HEK293 (cell line): ENCODE results near the gene FGFR4.

ENCODE experiments used
- GFI1B ChIP-seq: fragments of 450-650 bp; formaldehyde crosslinking; IDR thresholded peaks from 2 replicates; pipeline ENCODE4 v1.5.1; 2016; ENCODE audit warnings: missing biosample characterization, missing genetic modification characterization
- HIC1 ChIP-seq: fragments of 450-650 bp; formaldehyde crosslinking; IDR thresholded peaks from 2 replicates; pipeline ENCODE4 v1.5.1; 2016; ENCODE audit warnings: missing biosample characterization, missing genetic modification characterization
- MYNN ChIP-seq: fragments of 450-650 bp; formaldehyde crosslinking; IDR thresholded peaks from 2 replicates; pipeline ENCODE4 v1.5.1; 2016; ENCODE audit warnings: missing biosample characterization, missing genetic modification characterization, borderline replicate concordance
- MZF1 ChIP-seq: fragments of 450-650 bp; formaldehyde crosslinking; IDR thresholded peaks from 2 replicates; pipeline ENCODE4 v1.5.1; 2017; ENCODE audit warnings: missing biosample characterization, missing genetic modification characterization, borderline replicate concordance
- PRDM2 ChIP-seq: fragments of 450-650 bp; formaldehyde crosslinking; IDR thresholded peaks from 2 replicates; pipeline ENCODE4 v1.5.1; 2016; ENCODE audit warnings: missing biosample characterization, missing genetic modification characterization, borderline replicate concordance
- SCRT1 ChIP-seq: fragments of 450-650 bp; formaldehyde crosslinking; IDR thresholded peaks from 2 replicates; pipeline ENCODE4 v1.5.1; 2016; ENCODE audit warnings: missing biosample characterization, missing genetic modification characterization, borderline replicate concordance
- SETDB1 ChIP-seq: IDR thresholded peaks from one replicate; pipeline ENCODE4 v1.6.1; 2017; ENCODE audit warnings: mild to moderate bottlenecking, low read length, moderate library complexity, mixed read lengths; ENCODE audit not compliant: insufficient read length
- ZBTB17 ChIP-seq: fragments of 450-650 bp; formaldehyde crosslinking; IDR thresholded peaks from 2 replicates; pipeline ENCODE4 v1.5.1; 2016; ENCODE audit warnings: missing biosample characterization, missing genetic modification characterization
- ZEB2 ChIP-seq: fragments of 450-650 bp; formaldehyde crosslinking; IDR thresholded peaks from 2 replicates; pipeline ENCODE4 v1.5.1; 2016; ENCODE audit warnings: missing biosample characterization, missing genetic modification characterization
- ZNF10 ChIP-seq: fragments of 450-650 bp; formaldehyde crosslinking; IDR thresholded peaks from 2 replicates; pipeline ENCODE4 v1.5.1; 2017; ENCODE audit warnings: missing biosample characterization, missing genetic modification characterization
- ZNF132 ChIP-seq: fragments of 450-650 bp; formaldehyde crosslinking; IDR thresholded peaks from 2 replicates; pipeline ENCODE4 v1.5.1; 2017; ENCODE audit warnings: missing biosample characterization, missing genetic modification characterization, borderline replicate concordance
- ZNF146 ChIP-seq: fragments of 450-650 bp; formaldehyde crosslinking; IDR thresholded peaks from 2 replicates; pipeline ENCODE4 v1.5.1; 2016; ENCODE audit warnings: missing biosample characterization, missing genetic modification characterization
- ZNF221 ChIP-seq: fragments of 450-650 bp; formaldehyde crosslinking; IDR thresholded peaks from 2 replicates; pipeline ENCODE4 v1.5.1; 2017; ENCODE audit warnings: missing biosample characterization, missing genetic modification characterization, borderline replicate concordance
- ZNF324 ChIP-seq: fragments of 450-650 bp; formaldehyde crosslinking; IDR thresholded peaks from 2 replicates; pipeline ENCODE4 v1.5.1; 2016; ENCODE audit warnings: missing biosample characterization, missing genetic modification characterization
- ZNF394 ChIP-seq: fragments of 450-650 bp; formaldehyde crosslinking; IDR thresholded peaks from 2 replicates; pipeline ENCODE4 v1.5.1; 2016; ENCODE audit warnings: missing biosample characterization, missing genetic modification characterization, mild to moderate bottlenecking, moderate library complexity, borderline replicate concordance
- ZNF398 ChIP-seq: fragments of 450-650 bp; formaldehyde crosslinking; IDR thresholded peaks from 2 replicates; pipeline ENCODE4 v1.5.1; 2017; ENCODE audit warnings: missing biosample characterization, missing genetic modification characterization
- ZNF571 ChIP-seq: fragments of 450-650 bp; formaldehyde crosslinking; IDR thresholded peaks from 2 replicates; pipeline ENCODE4 v1.5.0; 2017; ENCODE audit warnings: missing biosample characterization, missing genetic modification characterization
- ZNF624 ChIP-seq: fragments of 450-650 bp; formaldehyde crosslinking; IDR thresholded peaks from 2 replicates; pipeline ENCODE4 v1.5.1; 2017; ENCODE audit warnings: missing biosample characterization, missing genetic modification characterization
- ZNF670 ChIP-seq: fragments of 450-650 bp; formaldehyde crosslinking; IDR thresholded peaks from 2 replicates; pipeline ENCODE4 v1.5.1; 2016; ENCODE audit warnings: missing biosample characterization, missing genetic modification characterization, low read depth
- ZNF677 ChIP-seq: fragments of 450-650 bp; IDR thresholded peaks from 2 replicates; pipeline ENCODE4 v1.5.0; 2018; ENCODE audit warnings: missing biosample characterization, mild to moderate bottlenecking, missing genetic modification characterization, moderate library complexity
- ZNF704 ChIP-seq: fragments of 450-650 bp; formaldehyde crosslinking; IDR thresholded peaks from 2 replicates; pipeline ENCODE4 v1.5.1; 2016; ENCODE audit warnings: missing biosample characterization, missing genetic modification characterization
- ZNF837 ChIP-seq: fragments of 450-650 bp; formaldehyde crosslinking; IDR thresholded peaks from 2 replicates; pipeline ENCODE4 v1.5.1; 2016; ENCODE audit warnings: missing biosample characterization, missing genetic modification characterization
- ZXDB ChIP-seq: fragments of 450-650 bp; formaldehyde crosslinking; IDR thresholded peaks from 2 replicates; pipeline ENCODE4 v1.5.1; 2016; ENCODE audit warnings: missing biosample characterization, missing genetic modification characterization
- TF ChIP-seq, protein P1 (sequence below): sonication (generic); formaldehyde crosslinking; IDR thresholded peaks from 2 replicates; pipeline ENCODE4 v1.8.1; 2022; ENCODE audit warnings: mild to moderate bottlenecking, moderate library complexity, missing genetic modification reagents
- TF ChIP-seq, protein P2 (sequence below): fragments of 450-650 bp; formaldehyde crosslinking; IDR thresholded peaks from 2 replicates; pipeline ENCODE4 v1.5.1; 2016; ENCODE audit warnings: missing biosample characterization, missing genetic modification characterization

Gene FGFR4

GRCh38 chr5:177113566-177114424 is 27.1 kb downstream of the FGFR4 start (continued):
- TF ChIP-seq PRDM2 (tag by site-specific recombination), result no peak
- no peak for TF ChIP-seq MYNN
- TF ChIP-seq ZNF132 (tag by site-specific recombination), result no peak
- TF ChIP-seq ZXDB (tag by site-specific recombination), result no peak
- TF ChIP-seq ZBTB17 (tag by site-specific recombination), result peak; percentile 54
- no peak for TF ChIP-seq HIC1 (tag by site-specific recombination)
- no peak for TF ChIP-seq GFI1B (tag by site-specific recombination)
- no peak for TF ChIP-seq ZNF394 (tag by site-specific recombination)
- TF ChIP-seq SCRT1, result no peak
- no peak for TF ChIP-seq MZF1 (tag by site-specific recombination)
- TF ChIP-seq, protein P1, sequence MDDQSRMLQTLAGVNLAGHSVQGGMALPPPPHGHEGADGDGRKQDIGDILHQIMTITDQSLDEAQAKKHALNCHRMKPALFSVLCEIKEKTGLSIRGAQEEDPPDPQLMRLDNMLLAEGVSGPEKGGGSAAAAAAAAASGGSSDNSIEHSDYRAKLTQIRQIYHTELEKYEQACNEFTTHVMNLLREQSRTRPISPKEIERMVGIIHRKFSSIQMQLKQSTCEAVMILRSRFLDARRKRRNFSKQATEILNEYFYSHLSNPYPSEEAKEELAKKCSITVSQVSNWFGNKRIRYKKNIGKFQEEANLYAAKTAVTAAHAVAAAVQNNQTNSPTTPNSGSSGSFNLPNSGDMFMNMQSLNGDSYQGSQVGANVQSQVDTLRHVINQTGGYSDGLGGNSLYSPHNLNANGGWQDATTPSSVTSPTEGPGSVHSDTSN (CRISPR knock-in tag), result no peak
- TF ChIP-seq ZEB2 (tag by site-specific recombination), result peak; percentile 29; the same call in 1 of the 2 replicates
- TF ChIP-seq ZNF324 (tag by site-specific recombination), result no peak
- no peak for TF ChIP-seq ZNF670
- TF ChIP-seq, protein P2, sequence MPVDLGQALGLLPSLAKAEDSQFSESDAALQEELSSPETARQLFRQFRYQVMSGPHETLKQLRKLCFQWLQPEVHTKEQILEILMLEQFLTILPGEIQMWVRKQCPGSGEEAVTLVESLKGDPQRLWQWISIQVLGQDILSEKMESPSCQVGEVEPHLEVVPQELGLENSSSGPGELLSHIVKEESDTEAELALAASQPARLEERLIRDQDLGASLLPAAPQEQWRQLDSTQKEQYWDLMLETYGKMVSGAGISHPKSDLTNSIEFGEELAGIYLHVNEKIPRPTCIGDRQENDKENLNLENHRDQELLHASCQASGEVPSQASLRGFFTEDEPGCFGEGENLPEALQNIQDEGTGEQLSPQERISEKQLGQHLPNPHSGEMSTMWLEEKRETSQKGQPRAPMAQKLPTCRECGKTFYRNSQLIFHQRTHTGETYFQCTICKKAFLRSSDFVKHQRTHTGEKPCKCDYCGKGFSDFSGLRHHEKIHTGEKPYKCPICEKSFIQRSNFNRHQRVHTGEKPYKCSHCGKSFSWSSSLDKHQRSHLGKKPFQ (tag by site-specific recombination), result no peak
- no peak for TF ChIP-seq ZNF837 (tag by site-specific recombination)
- no peak for TF ChIP-seq ZNF146 (tag by site-specific recombination)
- no peak for TF ChIP-seq ZNF704 (tag by site-specific recombination)
- no peak for TF ChIP-seq ZNF677 (tag by site-specific recombination)
- TF ChIP-seq SETDB1, result no peak
- no peak for TF ChIP-seq ZNF624 (tag by site-specific recombination)
- TF ChIP-seq ZNF10 (tag by site-specific recombination), result no peak
- no peak for TF ChIP-seq ZNF398 (tag by site-specific recombination)
- TF ChIP-seq ZNF221 (tag by site-specific recombination), result no peak
- TF ChIP-seq ZNF571, result no peak
